K562 (cell line): Measurements from ENCODE around the gene MVD. TPM values are rescaled to one million over a fixed set of nuclear protein-coding genes. Genes with fewer than 3 reads are reported as not detected.

Experiments used
- ATF1 ChIP-seq, 2 experiments: fragments of 450-650 bp in 1 of 2; IDR thresholded peaks; 2 replicates each; pipeline ENCODE4 v1.6.1; 2016; ENCODE audit warnings: missing compliant biosample characterization in 1 of 2, missing genetic modification characterization in 1 of 2
- CGGBP1 ChIP-seq: fragments of 250-450 bp; sonication (Bioruptor Pico); IDR thresholded peaks from 2 replicates; pipeline ENCODE4 v1.9.0; 2021; ENCODE audit warnings: mild to moderate bottlenecking
- ELK3 ChIP-seq: fragments of 450-650 bp; formaldehyde crosslinking; IDR thresholded peaks from 2 replicates; pipeline ENCODE4 v1.4.0; 2020; ENCODE audit warnings: mild to moderate bottlenecking
- FOXK1 ChIP-seq: sonication (generic); formaldehyde crosslinking; IDR thresholded peaks from 2 replicates; pipeline ENCODE4 v1.8.0; 2022; ENCODE audit warnings: missing genetic modification reagents, mild to moderate bottlenecking, borderline replicate concordance
- FOXK2 ChIP-seq, 2 experiments: fragments of 450-650 bp; IDR thresholded peaks in 1 of 2; conservative IDR thresholded peaks in 1 of 2; 2 replicates each; pipeline ENCODE4 v1.6.1; 2016; ENCODE audit warnings: low read depth in 2 of 2, mild to moderate bottlenecking in 1 of 2
- MLX ChIP-seq, 2 experiments: fragments of 450-650 bp in 1 of 2; sonication (generic) in 1 of 2; formaldehyde crosslinking; conservative IDR thresholded peaks; 2 replicates each; pipeline versions ENCODE4 v1.4.0 to v1.8.1; 2020 to 2022; ENCODE audit warnings: mild to moderate bottlenecking in 1 of 2, missing genetic modification reagents in 1 of 2
- MYC ChIP-seq, 2 experiments: fragments of 250-450 bp in 1 of 2; sonication (Bioruptor Pico) in 1 of 2; IDR thresholded peaks; 2 replicates each; pipeline versions ENCODE4 v1.5.1 to v1.6.1; 2012 to 2021; ENCODE audit warnings: low read depth in 2 of 2, borderline replicate concordance in 1 of 2, improper control_type of control experiment in 1 of 2, low read length in 1 of 2, mild to moderate bottlenecking in 1 of 2, moderate library complexity in 1 of 2
- PPARD ChIP-seq: fragments of 250-450 bp; sonication (Bioruptor Pico); IDR thresholded peaks from 2 replicates; pipeline ENCODE4 v1.8.0; 2022; ENCODE audit warnings: inconsistent platforms, mild to moderate bottlenecking, moderate library complexity
- RAD21 ChIP-seq, 2 experiments: fragments of 250-450 bp in 1 of 2; fragments of 450-650 bp in 1 of 2; sonication (Bioruptor Pico) in 1 of 2; formaldehyde crosslinking in 1 of 2; IDR thresholded peaks in 1 of 2; conservative IDR thresholded peaks in 1 of 2; 2 replicates each; pipeline versions ENCODE4 v1.4.0 to v1.8.0; 2020 to 2022; ENCODE audit warnings: mild to moderate bottlenecking in 2 of 2, moderate library complexity in 1 of 2
- SAFB ChIP-seq: fragments of 200-400 bp; formaldehyde crosslinking; IDR thresholded peaks from 2 replicates; pipeline ENCODE4 v1.6.1; 2017; ENCODE audit warnings: low read depth, low read length, borderline replicate concordance
- SUPT5H ChIP-seq: fragments of 450-650 bp; IDR thresholded peaks from 2 replicates; pipeline ENCODE4 v1.6.1; 2016
- TCF15 ChIP-seq: fragments of 250-450 bp; sonication (Bioruptor Pico); IDR thresholded peaks from 2 replicates; pipeline ENCODE4 v1.8.0; 2022; ENCODE audit warnings: moderate library complexity, mild to moderate bottlenecking, inconsistent platforms
- TFAP4 ChIP-seq: sonication (generic); formaldehyde crosslinking; IDR thresholded peaks from 2 replicates; pipeline ENCODE4 v1.8.0; 2022; ENCODE audit warnings: missing genetic modification reagents, mild to moderate bottlenecking, moderate library complexity, borderline replicate concordance
- ZBTB12 ChIP-seq: fragments of 250-450 bp; sonication (Bioruptor Pico); IDR thresholded peaks from 2 replicates; pipeline ENCODE4 v1.4.0; 2020
- ZNF124 ChIP-seq: sonication (generic); formaldehyde crosslinking; IDR thresholded peaks from 2 replicates; pipeline ENCODE4 v1.8.1; 2022; ENCODE audit warnings: missing genetic modification reagents
- ZNF280A ChIP-seq: fragments of 450-650 bp; IDR thresholded peaks from 2 replicates; pipeline ENCODE4 v1.6.1; 2018; ENCODE audit warnings: mild to moderate bottlenecking, low read depth; ENCODE audit not compliant: partially characterized antibody
- ZNF395 ChIP-seq: fragments of 200-800 bp; sonication (Bioruptor generic); IDR thresholded peaks from 2 replicates; pipeline ENCODE4 v1.6.1; 2017; ENCODE audit warnings: missing genetic modification characterization, missing compliant biosample characterization
- polyA plus RNA-seq, 8 experiments: library from polyadenylated mRNA; depleted of rRNA in 4 of 8; stranded (reverse) in 5 of 8; unstranded in 3 of 8; fragments of >200 nt; fragmentation: Nextera tagmentation in 2 of 8; fragmentation: Illumina TruSeq in 1 of 8; extraction: Ambion mirVana in 2 of 8; extraction: Trizol in 1 of 8; gene quantifications; 2 replicates each; pipeline versions ENCODE4 v1.2.1 to v1.2.3, GENCODE V29; 2011 to 2014; ENCODE audit warnings: inconsistent platforms in 1 of 8, missing spikeins in 1 of 8
- total RNA-seq, 7 experiments: library from RNA; depleted of rRNA in 6 of 7; stranded (reverse); fragments of >200 nt in 6 of 7; fragmentation: Illumina TruSeq in 2 of 7; extraction: Trizol in 2 of 7; gene quantifications; 2 replicates each; pipeline versions ENCODE4 v1.2.1 to v1.2.3, GENCODE V29; 2011 to 2021; ENCODE audit warnings: low replicate concordance in 1 of 7

MVD gene
- total and polyA plus RNA-seq, 9 of the 15 experiments (the other 6 are each of a cell fraction or from before 2014, with no cell fraction given), result 12.2 to 141 (median 45.3) TPM

GRCh38 chr16:88617268-88618031 is 45.4 kb downstream of the MVD start (continued):
- no peak for TF ChIP-seq MLX (CRISPR knock-in tag; conservative IDR thresholded peaks at IDR 0.05)
- no peak for TF ChIP-seq ELK3
- TF ChIP-seq SUPT5H, result no peak
- no peak for TF ChIP-seq TCF15
- no peak for TF ChIP-seq CGGBP1 (CRISPR knock-in tag)
- no peak for TF ChIP-seq TFAP4 (CRISPR knock-in tag)
- TF ChIP-seq PPARD (CRISPR knock-in tag), result no peak
- peak; percentile 89 to 92 for TF ChIP-seq FOXK2 (conservative IDR thresholded peaks at IDR 0.05 in 1 of 2, IDR thresholded peaks at IDR 0.05 in 1 of 2; ENCODE audit: low read depth in 2 of 2)
- TF ChIP-seq FOXK1 (CRISPR knock-in tag), result no peak; the same call in 1 of the 2 replicates
- TF ChIP-seq ZBTB12, result no peak
- no peak for TF ChIP-seq ATF1 (CRISPR knock-in tag; IDR thresholded peaks at IDR 0.05)
- TF ChIP-seq ATF1 (tag; IDR thresholded peaks at IDR 0.05), result peak; percentile 76
- no peak for TF ChIP-seq ZNF124 (CRISPR knock-in tag)
- no peak for TF ChIP-seq ZNF280A
- no peak for TF ChIP-seq RAD21 (CRISPR knock-in tag; conservative IDR thresholded peaks at IDR 0.05 in 1 of 2, IDR thresholded peaks at IDR 0.05 in 1 of 2)
- no peak for TF ChIP-seq SAFB
- TF ChIP-seq ZNF395 (CRISPR knock-in tag), result 0 out of 2 replicates have a peak, but pooled peaks have one; percentile 25
- no peak for TF ChIP-seq MYC (IDR thresholded peaks at IDR 0.05; ENCODE audit: low read depth, low read length)
- TF ChIP-seq MYC (CRISPR knock-in tag; IDR thresholded peaks at IDR 0.05; ENCODE audit: borderline replicate concordance, low read depth), result no peak
